NOMO-1 treated with DMSO at 0.1 percent for 48 hours (cell line): Measurements from ENCODE around the gene TXNDC17.
A peak's percentile ranks its signal among the peaks of the same experiment; 100 is the strongest.
"Not testable (repeated sequence)": the region's sequence is repeated elsewhere in the genome, so short reads cannot be mapped to it uniquely, and the experiment has no call there.

Source experiments
- DNase-seq: peaks from one replicate; lab custom pipeline; 2025; ENCODE audit not compliant: unreplicated experiment; lab: John Stamatoyannopoulos, UW

The TXNDC17 gene

DNA sequence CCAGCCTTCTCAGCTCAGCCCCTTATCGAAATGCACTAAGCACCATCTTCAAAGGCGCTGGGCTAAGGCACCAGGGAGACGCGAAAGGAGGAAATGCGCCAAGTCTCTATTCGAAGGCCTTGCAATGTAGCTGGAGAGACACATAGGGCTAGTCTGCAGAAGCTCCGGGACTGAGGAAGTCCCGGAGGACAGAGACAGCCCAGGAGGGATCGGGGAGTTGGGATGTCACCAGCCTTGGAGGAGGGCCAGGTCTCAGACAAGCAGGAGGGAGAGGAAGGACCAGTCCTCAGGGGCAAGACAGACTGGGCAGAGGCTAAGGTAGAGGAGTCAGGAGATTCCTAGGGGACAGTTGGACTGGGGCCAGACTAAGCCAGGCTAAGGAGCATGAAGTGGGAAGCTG lies 19.2 kb downstream of the TXNDC17 start:
- no peak for DNase-seq

GRCh38 chr17:6660805-6661463 lies 20.1 kb downstream of the TXNDC17 start:
- peak; percentile 83 for DNase-seq

GRCh38 chr17:6661464-6661848 lies 20.6 kb downstream of the TXNDC17 start:
- no peak for DNase-seq

DNA sequence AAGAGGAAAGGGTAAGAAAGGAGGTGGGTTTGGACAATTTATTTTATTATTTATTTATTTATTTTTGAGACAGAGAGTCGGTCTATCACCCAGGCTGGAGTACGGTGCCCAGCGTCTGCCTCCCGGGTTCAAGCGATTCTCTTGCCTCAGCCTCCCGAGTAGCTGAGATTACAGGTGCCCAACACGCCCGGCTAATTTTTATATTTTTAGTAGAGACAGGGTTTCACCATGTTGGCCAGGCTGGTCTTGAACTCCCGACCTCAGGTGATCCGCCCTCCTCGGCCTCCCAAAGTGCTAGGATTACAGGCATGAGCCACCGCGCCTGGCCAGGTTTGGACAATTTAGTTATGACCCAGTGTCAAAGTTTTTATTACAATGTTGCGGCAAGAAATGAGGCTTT lies 22.3 kb downstream of the TXNDC17 start:
- not testable (repeated sequence) for DNase-seq

DNA sequence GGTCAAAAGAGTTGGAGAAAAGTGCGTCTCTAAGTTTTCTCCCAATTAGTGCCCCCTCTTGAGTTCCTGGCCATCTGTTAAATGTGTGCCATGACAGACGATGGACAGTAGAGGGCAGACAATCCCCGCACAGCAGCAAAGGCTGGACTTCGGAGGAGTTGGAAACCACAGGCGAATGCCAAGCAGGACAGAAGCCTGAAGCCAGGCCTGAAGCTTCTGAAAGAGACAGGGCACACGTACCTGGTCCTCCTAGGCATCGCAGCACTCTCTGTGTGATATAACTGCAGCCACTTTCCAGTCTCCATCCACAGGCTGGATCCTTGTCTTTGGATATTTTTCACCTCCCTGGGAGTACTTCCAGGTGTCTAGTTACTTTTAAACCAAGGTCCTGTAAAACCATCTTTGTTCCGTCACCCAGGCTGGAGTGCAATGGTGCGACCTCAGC lies 25.2 kb downstream of the TXNDC17 start:
- DNase-seq, result peak; percentile 62

DNA sequence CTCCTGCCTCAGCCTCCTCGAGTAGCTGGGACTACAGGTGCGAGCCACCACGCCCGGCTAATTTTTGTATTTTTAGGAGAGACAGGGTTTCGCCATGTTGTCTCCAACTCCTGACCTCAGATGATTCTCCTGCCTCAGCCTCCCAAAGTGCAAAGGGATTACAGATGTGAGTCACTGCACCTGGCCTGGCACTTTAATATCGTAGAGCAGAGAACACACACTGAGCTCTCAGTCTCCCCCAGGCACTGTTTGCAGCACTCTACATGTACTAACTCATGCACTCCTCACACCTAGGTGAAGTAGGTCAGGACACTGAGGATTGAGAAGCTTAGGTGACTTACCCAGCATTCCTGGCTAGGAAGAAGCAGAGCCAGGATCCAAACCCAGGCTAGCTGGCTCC lies 25.7 kb downstream of the TXNDC17 start:
- no peak for DNase-seq

DNA sequence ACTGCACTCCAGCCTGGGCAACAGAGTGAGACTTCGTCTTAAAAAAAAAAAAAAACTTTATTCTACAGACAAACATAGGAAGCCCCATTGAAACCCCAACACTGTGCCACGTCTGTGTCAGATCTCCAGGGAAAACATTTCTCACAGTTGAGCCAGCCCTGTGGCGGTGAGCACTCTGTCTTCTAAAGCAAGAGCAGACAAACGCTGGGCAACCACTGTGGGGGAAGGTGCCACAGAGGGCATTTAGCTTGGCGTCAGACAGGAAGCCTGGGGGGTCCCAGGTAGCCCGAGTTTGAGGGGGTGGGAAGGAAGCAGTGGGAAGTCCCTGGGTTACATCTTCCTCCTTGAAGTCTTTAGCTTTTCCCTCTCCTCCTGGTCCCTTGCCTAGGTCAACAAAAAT lies 26.7 kb downstream of the TXNDC17 start:
- DNase-seq, result no peak

GRCh38 chr17:6668219-6668618 lies 27.4 kb downstream of the TXNDC17 start:
- no peak for DNase-seq

DNA sequence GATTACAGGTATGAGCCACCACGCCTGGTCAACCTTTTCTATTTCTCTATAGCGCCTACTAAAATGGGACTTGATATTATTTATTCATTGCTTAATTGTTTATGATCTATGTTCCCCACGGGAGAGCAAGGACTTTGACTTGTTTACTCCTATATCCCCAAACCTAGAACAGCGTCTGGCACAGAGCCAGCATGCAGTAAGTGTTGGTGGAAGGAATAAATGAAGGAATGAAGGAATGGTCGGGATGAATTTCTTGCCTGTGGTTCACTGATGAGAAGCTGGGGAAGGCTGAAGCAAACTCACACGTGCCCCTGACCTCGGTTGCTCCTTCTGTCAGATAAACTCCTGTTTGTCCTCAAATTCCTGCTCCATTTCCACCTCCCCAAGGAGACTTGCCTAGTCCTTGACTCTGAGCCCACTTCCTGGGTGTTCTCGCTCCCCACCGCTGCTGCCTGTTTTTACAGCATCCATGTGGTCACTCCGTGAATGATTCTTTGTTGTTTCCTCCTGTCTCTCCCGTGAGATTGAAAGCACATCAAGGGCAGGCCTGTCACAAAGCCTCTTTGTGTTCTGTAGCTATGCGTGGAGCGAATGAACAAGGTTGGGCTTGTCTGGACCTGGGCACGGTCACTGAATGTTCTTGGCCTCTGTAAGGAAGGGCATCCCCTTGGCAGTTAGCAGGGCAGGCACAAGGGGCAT lies 28.0 kb downstream of the TXNDC17 start:
- no peak for DNase-seq

- DNase-seq, result no peak
Measured at GRCh38 chr17:6669479-6670212, 28.8 kb downstream of the TXNDC17 start.

- no peak for DNase-seq
Measured at GRCh38 chr17:6670571-6670970, 29.7 kb downstream of the TXNDC17 start.

GRCh38 chr17:6670999-6671398 lies 30.1 kb downstream of the TXNDC17 start:
- DNase-seq, result no peak

DNA sequence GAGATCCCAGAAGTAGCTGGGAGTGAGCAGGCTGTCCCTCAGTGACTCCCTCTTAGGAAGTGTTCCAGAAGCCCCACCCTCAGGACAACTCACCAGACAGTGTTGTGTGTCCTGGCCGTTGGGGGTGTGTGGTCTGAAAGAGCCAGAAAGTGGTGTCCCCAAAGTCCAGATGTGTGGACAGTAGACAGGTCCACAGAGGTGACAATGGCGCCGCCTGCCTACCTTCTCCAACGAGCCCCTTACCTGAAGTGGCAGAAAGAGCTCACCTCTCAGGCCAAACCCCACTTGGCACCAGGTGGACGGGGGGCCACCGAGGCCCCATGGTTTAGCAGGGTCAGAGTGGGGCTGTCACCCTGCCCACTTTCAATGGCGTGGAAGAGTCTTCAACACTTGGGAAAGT lies 30.6 kb downstream of the TXNDC17 start:
- no peak for DNase-seq

- no peak for DNase-seq
Measured at GRCh38 chr17:6674586-6674985, 33.7 kb downstream of the TXNDC17 start.

- no peak for DNase-seq
Measured at GRCh38 chr17:6675201-6675825, 34.5 kb downstream of the TXNDC17 start.

DNA sequence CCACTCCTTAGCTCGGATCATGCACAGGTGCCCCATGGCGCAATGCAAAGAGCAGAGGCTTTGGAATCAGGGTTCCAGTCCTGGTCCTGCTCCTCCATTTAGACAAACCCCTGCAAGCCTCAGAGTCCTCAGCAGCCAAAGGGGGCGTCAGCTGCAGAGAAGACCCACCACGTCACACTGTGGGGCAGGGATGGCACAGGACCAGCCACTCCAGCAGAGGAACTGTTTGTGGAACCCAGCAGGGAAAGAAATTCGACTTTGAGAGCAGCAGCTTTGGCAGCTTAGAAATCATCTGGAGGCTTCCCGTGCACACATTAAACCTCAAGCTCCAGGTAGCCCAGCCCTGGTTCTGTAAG lies 35.9 kb downstream of the TXNDC17 start:
- no peak for DNase-seq

DNA sequence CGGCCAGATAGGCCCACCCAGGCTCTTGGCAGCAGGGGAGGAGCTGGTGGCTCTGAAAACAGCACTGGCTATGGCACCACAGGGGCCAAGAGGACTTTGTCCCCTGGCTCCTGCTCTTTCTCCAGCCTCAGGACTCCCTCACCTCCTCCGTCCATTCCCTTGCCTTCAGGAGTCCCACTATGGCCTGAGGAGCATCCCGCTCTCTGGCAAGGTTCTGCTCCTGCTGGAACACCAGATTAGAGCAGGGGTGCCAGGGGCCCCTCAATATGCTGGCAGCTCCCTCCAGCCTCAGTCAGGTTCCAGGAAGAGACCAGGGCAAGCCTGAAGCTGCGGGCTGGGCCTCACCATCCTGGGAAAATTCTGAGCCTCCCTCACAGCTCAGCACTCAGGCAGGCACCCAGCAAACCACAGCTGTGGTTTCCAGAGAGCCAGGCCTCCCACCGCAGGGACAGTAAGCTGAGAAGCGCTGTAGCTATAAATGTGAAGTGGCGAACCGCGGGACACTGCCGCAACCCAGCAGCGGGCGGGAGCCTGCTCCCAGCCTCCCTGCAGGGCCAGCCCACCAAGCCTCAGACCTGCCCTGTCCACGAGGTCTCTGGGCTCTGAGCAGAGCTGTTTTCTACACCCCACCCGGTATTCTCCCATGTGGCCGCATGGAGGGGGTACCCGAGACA lies 36.4 kb downstream of the TXNDC17 start:
- DNase-seq, result peak; percentile 28

- no peak for DNase-seq
Measured at GRCh38 chr17:6677946-6678345, 37.1 kb downstream of the TXNDC17 start.

DNA sequence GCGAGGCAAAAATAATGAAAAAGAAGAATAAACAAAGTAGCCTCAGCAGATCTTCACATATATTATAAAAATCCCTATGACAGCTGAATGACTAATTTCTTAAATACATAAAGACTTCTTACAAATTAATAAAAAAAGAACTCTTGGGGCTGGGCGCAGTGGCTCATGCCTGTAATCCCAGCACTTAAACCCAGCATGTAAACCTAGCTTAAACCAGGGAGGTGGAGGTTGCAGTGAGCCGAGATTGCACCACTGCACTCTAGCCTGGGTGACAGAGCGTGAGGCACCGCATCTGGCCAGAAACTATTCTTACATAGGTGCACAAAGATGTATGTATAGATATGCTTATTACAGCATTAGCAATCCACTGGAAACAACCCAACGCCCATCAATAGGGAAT lies 38.4 kb downstream of the TXNDC17 start:
- DNase-seq, result no peak

- no peak for DNase-seq
Measured at GRCh38 chr17:6681176-6681575, 40.3 kb downstream of the TXNDC17 start.

- DNase-seq, result no peak
Measured at GRCh38 chr17:6681671-6682070, 40.8 kb downstream of the TXNDC17 start.
